GM21390 (cell line): ENCODE measurements around the gene GFM2.
"Not testable (repeated sequence)": the region's sequence is repeated elsewhere in the genome, so short reads cannot be mapped to it uniquely, and the experiment has no call there.

Source experiments
- ATAC-seq: cut with Tn5 transposase; IDR thresholded peaks from one replicate; pipeline ENCODE4 v1.9.1; 2021; ENCODE audit not compliant: unreplicated experiment

GFM2 gene

DNA sequence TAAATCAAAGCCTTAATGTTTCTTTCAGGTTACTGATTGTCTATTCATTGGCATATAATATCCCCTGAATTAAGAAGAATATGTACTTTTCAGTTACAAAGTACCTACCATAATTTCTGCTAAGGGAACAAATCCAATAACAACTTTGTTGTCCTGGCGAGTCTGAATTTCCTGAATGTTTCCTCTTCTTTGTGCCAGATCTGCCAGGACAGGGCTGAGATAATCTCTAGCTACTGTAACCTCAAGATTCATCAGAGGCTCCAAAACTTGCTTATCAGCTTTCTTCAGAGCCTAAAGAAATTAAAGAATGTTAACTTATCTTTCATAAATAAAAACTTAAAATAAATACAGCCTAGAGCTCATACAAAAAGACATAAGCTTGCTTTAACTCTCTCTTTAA lies 44.6 kb downstream of the GFM2 start:
- ATAC-seq = no peak

DNA sequence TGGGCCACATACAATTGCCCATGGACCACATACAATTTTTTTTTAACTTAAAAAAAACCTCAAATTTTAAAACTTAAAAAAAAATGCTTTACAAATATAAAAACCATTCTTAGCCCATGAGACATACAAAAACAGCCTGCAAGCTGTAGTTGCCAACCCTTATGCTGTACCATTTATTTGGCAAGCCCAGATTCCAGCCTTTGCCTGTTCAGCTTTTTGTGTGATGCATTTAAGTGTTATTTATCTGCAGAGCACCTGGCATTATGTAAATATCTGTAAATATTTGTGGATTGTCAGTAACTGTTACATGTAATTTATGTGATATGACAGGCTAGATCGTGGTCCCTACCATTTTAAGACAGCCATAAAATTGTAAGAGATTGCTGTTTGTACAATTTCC lies 49.3 kb downstream of the GFM2 start:
- ATAC-seq = no peak

DNA sequence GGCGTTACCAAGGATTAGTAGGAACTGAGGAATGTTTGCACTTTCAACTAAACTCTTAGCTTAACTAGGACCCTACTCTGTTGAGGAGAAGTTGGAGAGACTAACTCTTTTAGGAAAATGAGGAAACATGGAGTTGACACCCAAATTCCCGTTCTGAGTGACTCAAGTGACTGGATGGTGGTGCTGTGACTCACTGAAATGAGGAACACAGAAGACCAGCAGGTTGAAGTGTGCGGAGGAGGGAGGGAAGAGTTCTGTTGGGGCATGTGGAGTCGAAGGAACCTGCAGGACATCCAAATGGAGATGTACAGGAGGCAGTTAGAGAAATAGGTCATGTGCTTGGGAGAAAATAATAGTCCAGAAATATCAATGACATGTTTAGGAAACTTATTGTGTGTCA lies 73.7 kb downstream of the GFM2 start:
- no peak for ATAC-seq

DNA sequence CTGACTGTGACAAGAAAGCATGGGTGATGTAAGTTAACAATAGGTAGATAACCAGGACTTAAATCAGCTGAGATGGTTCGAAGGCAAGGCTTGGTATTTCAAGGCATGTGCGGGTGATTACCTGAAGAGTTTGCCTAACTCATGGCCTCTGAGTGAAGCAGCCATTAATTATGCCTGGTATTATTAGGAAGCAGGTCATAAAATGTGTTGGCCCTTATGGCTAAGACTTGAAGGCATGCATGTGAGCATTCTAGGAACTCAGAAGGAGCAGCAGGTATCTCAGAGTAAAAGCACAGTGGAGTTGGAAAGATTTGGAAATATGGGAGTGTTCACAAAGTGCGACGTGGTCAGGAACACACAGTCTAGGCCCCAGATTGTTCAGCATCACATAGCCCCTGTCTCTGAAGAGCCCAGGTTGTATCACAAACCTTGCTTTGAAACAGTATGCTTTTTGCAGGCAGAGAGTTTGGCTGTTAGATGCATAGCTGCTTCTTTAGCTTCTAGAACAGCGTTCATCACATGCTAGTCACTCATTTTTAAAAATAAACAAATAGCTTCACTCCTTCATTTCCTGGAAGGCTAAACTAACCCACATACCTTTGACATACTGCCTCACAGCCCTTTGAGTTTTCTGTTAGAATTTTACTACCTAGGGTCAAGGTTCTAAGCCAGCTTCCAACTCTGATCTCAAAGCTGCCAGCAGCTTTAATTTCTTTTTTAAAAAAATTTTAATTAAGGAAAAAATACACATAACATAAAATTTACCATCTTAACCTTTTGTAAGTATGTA lies 79.8 kb downstream of the GFM2 start:
- no peak for ATAC-seq

DNA sequence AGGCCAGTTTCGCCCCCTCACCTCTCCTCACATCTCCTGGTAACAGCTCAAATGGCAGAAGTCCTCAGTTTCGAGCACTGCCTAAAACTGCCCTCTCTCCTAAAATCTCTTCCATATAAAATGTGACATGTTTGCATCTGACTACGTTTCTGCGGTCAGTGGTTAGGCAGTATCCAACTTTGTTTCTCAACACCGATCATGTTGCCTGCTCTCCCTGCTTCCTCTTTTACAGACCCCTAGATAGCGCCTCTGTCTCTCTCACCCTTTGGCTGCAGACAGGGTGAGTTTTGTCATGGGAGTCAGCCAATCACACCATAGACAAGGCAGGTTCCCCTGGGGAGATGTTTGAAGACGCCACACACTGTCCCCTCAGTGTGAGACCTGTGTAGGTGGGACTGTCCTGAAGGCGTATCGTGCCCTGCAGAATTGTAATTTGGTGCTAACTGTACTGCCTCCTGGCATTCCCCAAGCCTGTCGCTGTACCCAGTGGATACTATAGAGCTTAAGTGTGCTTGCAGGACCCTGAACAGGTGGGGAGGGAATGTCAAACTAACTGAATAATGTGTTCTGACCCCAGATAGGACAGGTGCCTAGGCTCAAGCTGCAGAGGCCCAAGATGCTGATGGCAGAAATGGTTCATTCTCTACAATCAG lies 80.8 kb downstream of the GFM2 start:
- peak; percentile 51 for ATAC-seq

DNA sequence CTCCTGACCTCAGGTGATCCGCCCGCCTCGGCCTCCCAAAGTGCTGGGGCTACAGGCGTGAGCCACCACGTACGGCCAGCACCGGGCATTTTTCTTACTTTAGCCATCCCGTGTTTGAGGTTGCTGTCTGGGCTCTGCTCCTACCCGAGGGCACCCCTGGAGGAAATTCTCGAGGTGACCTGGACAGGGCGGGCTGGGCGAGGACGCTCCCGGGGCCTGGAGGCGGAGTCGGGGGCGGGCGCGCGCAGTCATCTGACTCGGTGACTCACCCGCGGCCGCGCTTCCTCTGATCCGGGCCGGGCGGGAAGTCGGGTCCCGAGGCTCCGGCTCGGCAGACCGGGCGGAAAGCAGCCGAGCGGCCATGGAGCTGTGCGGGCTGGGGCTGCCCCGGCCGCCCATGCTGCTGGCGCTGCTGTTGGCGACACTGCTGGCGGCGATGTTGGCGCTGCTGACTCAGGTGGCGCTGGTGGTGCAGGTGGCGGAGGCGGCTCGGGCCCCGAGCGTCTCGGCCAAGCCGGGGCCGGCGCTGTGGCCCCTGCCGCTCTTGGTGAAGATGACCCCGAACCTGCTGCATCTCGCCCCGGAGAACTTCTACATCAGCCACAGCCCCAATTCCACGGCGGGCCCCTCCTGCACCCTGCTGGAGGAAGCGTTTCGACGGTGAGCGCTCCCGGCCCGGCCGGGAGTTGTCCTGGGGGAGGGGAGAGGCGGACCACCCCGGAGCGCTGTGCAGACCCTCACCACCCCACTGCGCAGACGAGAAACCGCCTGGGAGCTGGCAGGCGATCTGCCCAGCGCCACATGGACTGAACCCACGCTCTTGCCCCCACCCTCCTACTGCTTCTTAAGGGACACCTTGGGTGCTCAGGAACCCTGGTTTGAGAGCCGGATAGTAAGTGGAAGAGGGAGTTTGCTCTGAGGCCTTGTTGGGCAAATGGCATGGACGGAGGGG lies 81.7 kb downstream of the GFM2 start, which contains the start of gene HEXB:
TSS of gene HEXB (plus strand) at position 334 of the 952 bp plus-strand sequence. CDS start at position 362, 28 bp downstream.
- ATAC-seq = peak; percentile 82

DNA sequence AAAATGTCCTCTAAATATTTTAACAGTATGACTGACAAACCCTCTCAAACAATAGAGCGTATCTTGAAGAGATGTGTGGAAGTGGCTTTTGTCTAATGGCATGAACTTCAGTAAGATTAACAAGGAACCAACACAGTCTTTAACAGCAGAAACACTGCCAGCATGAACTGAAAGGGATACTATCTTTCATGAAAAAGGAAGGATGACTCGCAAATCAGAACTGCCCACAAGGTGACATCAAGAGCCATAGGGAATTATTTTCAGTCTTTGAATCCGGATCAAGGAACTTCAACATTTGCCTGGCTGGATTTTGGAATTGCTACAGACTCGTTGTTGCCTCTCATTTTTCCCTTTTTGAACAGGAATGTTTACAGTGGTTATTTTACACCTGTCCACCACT lies 87.0 kb downstream of the GFM2 start:
- ATAC-seq = no peak

DNA sequence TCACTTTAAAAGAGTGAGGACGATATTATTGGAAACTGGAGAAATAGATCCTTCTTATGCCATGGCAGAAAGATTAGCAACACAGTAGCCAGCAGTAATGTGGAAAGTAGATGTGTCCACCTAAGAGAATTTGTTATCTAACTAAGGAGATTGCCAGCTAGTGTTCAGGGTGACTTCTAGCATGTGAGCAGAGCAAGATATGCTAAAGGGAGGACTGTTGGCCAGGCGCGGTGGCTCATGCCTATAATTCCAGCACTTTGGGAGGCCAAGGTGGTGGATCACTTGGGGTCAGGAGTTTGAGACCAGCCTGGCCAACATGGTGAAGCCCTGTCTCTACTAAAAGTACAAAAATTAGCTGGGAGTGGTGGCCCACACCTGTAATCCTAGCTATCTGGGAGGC lies 87.6 kb downstream of the GFM2 start:
- not testable (repeated sequence) for ATAC-seq

DNA sequence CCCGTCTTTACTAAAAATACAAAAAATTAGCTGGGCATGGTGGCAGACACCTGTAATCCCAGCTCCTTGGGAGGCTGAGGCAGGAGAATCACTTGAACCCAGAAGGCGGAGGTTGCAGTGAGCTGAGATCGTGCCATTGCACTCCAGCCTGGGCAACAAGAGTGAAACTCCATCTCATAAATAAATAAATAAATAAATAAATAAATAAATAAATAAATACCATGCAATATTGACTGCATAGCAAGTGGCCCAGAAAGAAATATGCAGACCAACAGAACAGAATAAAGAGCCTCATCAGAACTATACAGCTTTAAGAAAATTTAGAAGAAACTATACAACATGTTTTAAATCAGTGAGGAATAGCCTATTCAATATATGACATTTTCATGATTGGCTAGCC lies 88.8 kb downstream of the GFM2 start:
- not testable (repeated sequence) for ATAC-seq

DNA sequence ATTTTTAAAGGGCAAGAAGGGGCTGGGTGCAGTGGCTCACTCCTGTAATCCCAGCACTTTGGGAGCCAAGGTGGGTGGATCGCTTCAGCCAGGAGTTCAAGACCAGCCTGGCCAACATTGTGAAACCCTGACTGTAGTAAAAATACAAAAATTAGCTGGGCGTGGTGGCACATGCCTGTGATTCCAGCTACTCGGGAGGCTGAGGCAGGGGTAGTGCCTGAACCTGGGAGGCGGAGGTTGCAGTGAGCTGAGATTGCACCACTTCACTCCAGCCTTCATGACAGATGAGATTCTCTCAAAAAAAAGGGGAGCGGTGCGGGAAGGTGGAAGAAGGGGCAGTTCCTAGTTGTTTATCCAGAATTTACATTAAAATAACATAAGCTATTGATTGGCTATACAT lies 90.5 kb downstream of the GFM2 start:
- ATAC-seq = not testable (repeated sequence)

DNA sequence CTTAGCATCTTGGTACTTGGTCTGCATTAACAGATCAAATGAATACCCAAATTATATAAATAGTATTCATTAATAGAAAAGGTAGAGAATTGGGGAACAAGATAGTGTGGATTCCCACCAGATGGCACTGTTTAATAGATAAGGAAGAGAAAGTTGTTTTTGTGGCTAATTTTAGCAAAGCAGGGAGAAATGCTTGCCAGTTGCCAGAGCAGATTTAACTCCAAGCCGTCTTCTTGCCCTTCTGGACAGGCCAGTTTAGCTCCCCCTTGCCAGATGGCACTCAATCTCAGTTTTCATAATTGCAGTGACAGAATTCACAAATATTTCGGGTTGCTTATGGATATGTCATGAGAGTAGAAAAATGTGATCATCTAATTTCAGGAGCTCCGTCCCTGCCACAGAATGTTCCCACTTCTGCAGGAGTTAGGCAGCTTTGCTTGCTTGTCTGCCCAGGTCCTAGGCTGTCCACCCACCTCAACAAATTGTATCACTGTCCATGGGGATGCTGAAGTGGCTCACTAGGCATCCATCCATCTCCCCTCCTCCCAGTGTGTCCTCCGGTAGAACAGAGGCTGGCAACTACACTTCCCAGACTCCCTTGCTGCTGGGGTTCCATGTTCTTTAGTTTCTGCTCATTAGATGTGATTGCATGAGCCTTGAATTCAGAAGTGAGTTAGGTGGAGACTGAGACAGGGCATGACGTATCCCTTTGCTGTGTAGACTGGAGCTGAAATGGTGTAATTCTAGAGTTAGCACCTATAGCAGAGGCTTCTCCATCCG lies 93.7 kb downstream of the GFM2 start:
- ATAC-seq = no peak

DNA sequence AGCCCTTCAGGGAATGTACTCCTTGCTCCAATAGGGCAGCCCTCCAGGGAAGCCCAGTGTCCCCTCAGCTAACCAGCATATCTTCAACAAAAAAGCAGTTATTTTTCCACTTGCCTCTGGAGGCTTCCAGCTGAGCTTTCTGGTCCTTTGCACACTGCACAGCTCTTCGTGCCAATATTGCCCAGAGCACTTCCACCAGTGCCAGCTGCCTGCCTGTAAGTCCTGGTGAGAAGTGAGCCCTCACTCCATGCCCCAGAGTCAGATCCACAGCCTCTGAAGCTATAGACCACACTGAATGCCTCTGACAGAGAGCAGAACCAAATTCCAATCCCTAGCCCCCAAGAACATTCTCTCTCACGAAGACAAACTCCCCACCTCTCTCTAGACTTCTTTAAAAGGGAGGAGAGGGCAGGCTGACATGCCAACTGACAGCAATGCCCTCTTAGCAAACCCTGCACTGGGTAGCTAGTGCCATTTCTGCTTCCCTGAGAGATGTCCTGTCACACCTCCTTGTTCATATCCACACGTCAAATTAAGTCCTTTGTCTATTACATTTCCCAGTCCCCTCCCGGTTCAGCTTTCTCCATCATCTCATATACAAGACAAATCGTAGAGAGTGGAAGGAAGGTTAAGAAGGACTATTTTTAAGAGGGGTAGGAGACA lies 94.6 kb downstream of the GFM2 start:
- ATAC-seq = no peak
